ENCODE results near the gene KLHL1. TPM values are rescaled to one million over a fixed set of nuclear protein-coding genes. Genes with fewer than 3 reads are reported as not detected.

KLHL1 gene
- total and polyA plus RNA-seq, 4 donors = 0.14 TPM; not detected in 3

- no peaks in the 10 kb centered on the region for H3K4me1 ChIP-seq (ENCODE audit: control insufficient read depth in 5 of 5, insufficient read depth in 5 of 5, low read length in 5 of 5)
Observed at GRCh38 chr13:69721631-69722030, 386.6 kb downstream of the KLHL1 start.

GRCh38 chr13:69720278-69720983, 387.8 kb downstream of the KLHL1 start:
- Histone ChIP-seq H3K36me3 (ENCODE audit: control insufficient read depth in 4 of 4, insufficient read depth in 4 of 4, low read length in 4 of 4) (no peaks in the 10 kb centered on the region), H3K4me3 (no peak overlapping the region), H3K27me3 (ENCODE audit: control insufficient read depth in 3 of 3, insufficient read depth in 3 of 3, low read length in 2 of 3) (no peaks in the 10 kb centered on the region), H3K9ac (ENCODE audit: insufficient read depth in 1 of 2, low read length in 2 of 2) (no peak overlapping the region), H3K27ac (ENCODE audit: low read depth in 1 of 2, low read length in 1 of 2) (no peak overlapping the region), H3K9me3 (ENCODE audit: control insufficient read depth in 4 of 4, insufficient read depth in 3 of 4, low read length in 3 of 4) (no peaks in the 10 kb centered on the region), H3K4me1 (ENCODE audit: control insufficient read depth in 5 of 5, insufficient read depth in 5 of 5, low read length in 5 of 5) (no peaks in the 10 kb centered on the region)
- no peak for TF ChIP-seq CTCF (IDR thresholded peaks at IDR 0.05; ENCODE audit: control extremely low read depth, extremely low read depth)
- DNase-seq (no peak), ATAC-seq (ENCODE audit: insufficient read depth, low FRiP score) (no peak)

More at GRCh38 chr13:69721631-69722030, 386.6 kb downstream of the KLHL1 start:
- Histone ChIP-seq H3K27me3 (ENCODE audit: control insufficient read depth in 3 of 3, insufficient read depth in 3 of 3, low read length in 2 of 3) (no peaks in the 10 kb centered on the region), H3K4me3 (no peak overlapping the region), H3K9ac (ENCODE audit: insufficient read depth in 1 of 2, low read length in 2 of 2) (no peak overlapping the region), H3K9me3 (ENCODE audit: control insufficient read depth in 4 of 4, insufficient read depth in 3 of 4, low read length in 3 of 4) (no peaks in the 10 kb centered on the region), H3K36me3 (ENCODE audit: control insufficient read depth in 4 of 4, insufficient read depth in 4 of 4, low read length in 4 of 4) (no peaks in the 10 kb centered on the region), H3K27ac (ENCODE audit: low read depth in 1 of 2, low read length in 1 of 2) (no peak overlapping the region)
- no peak for TF ChIP-seq CTCF (IDR thresholded peaks at IDR 0.05; ENCODE audit: control extremely low read depth, extremely low read depth)
- DNase-seq = no peak
- 76 to 89% methylated on average over 1 of the region's 1 CpG for WGBS, 2 donors
- no peak for ATAC-seq (ENCODE audit: insufficient read depth, low FRiP score)

- Histone ChIP-seq H3K36me3 (ENCODE audit: control insufficient read depth in 4 of 4, insufficient read depth in 4 of 4, low read length in 4 of 4) (no peaks in the 10 kb centered on the region), H3K9me3 (ENCODE audit: control insufficient read depth in 4 of 4, insufficient read depth in 3 of 4, low read length in 3 of 4) (no peaks in the 10 kb centered on the region), H3K4me3 (no peak overlapping the region), H3K4me1 (ENCODE audit: control insufficient read depth in 5 of 5, insufficient read depth in 5 of 5, low read length in 5 of 5) (no peaks in the 10 kb centered on the region), H3K27me3 (ENCODE audit: control insufficient read depth in 3 of 3, insufficient read depth in 3 of 3, low read length in 2 of 3) (no peaks in the 10 kb centered on the region), H3K9ac (ENCODE audit: insufficient read depth in 1 of 2, low read length in 2 of 2) (no peak overlapping the region), H3K27ac (ENCODE audit: low read depth in 1 of 2, low read length in 1 of 2) (no peak overlapping the region)
- TF ChIP-seq CTCF (IDR thresholded peaks at IDR 0.05; ENCODE audit: control extremely low read depth, extremely low read depth) = no peak
- ATAC-seq (ENCODE audit: insufficient read depth, low FRiP score) = no peak
- no peak for DNase-seq
Observed at GRCh38 chr13:69706807-69707206, 401.4 kb downstream of the KLHL1 start.

GRCh38 chr13:69704311-69704710, 403.9 kb downstream of the KLHL1 start:
- ATAC-seq (ENCODE audit: insufficient read depth, low FRiP score) (no peak), DNase-seq (no peak)
- Histone ChIP-seq H3K4me1 (ENCODE audit: control insufficient read depth in 5 of 5, insufficient read depth in 5 of 5, low read length in 5 of 5) (no peaks in the 10 kb centered on the region), H3K4me3 (no peak overlapping the region), H3K27me3 (ENCODE audit: control insufficient read depth in 3 of 3, insufficient read depth in 3 of 3, low read length in 2 of 3) (no peaks in the 10 kb centered on the region), H3K9ac (ENCODE audit: insufficient read depth in 1 of 2, low read length in 2 of 2) (no peak overlapping the region), H3K36me3 (ENCODE audit: control insufficient read depth in 4 of 4, insufficient read depth in 4 of 4, low read length in 4 of 4) (no peaks in the 10 kb centered on the region), H3K9me3 (ENCODE audit: control insufficient read depth in 4 of 4, insufficient read depth in 3 of 4, low read length in 3 of 4) (no peaks in the 10 kb centered on the region), H3K27ac (ENCODE audit: low read depth in 1 of 2, low read length in 1 of 2) (no peak overlapping the region)
- WGBS, 2 donors = 53 to 63% methylated on average over 1 of the region's 1 CpG
- no peak for TF ChIP-seq CTCF (IDR thresholded peaks at IDR 0.05; ENCODE audit: control extremely low read depth, extremely low read depth)
